Body of pancreas (tissue), 4 donors: Measurements from ENCODE around the gene ZNF581. TPM values are rescaled to one million over a fixed set of nuclear protein-coding genes. Genes with fewer than 3 reads are reported as not detected.

Experiments
- ATAC-seq: fragments of 150-250 bp; one replicate; pipeline ENCODE4 v1.9.1; 2016
- DNase-seq, 4 donors: peaks; one replicate each; pipeline ENCODE4 v3.0.0-alpha.2; 2019
- H3K27ac ChIP-seq, 4 donors: fragments of 200-600 bp; sonication (generic); 1 replicate in 3 of 4; 2 replicates in 1 of 4; pipeline versions ENCODE4 v1.5.1 to v1.6.1; 2016 to 2019; ENCODE audit warnings: mild to moderate bottlenecking in 1 of 4, mixed read lengths in 1 of 4, moderate library complexity in 1 of 4
- H3K27me3 ChIP-seq, 2 donors: fragments of 200-600 bp; sonication (generic); one replicate each; pipeline ENCODE4 v1.6.0; 2016; ENCODE audit warnings: mild to moderate bottlenecking in 1 of 2
- H3K36me3 ChIP-seq, 2 donors: fragments of 200-600 bp; sonication (generic); replicated peaks in 1 of 2; 2 replicates each; pipeline ENCODE4 v1.5.1; 2016; ENCODE audit warnings: low read depth in 2 of 2; ENCODE audit not compliant: insufficient read depth in 1 of 2
- H3K4me1 ChIP-seq: fragments of 200-600 bp; sonication (generic); one replicate; pipeline ENCODE4 v1.6.0; 2016
- H3K4me3 ChIP-seq, 2 donors: fragments of 200-600 bp; sonication (generic); 1 replicate in 1 of 2; 2 replicates in 1 of 2; pipeline ENCODE4 v1.5.1; 2016 to 2019
- H3K9me3 ChIP-seq, 3 donors: fragments of 200-600 bp; sonication (generic); 1 replicate in 2 of 3; 2 replicates in 1 of 3; pipeline ENCODE4 v1.5.1; 2016
- POLR2A ChIP-seq, 3 donors: fragments of 450-650 bp; IDR thresholded peaks; one replicate each; pipeline ENCODE4 v1.6.1; 2016; ENCODE audit warnings: antibody characterized with exemption in 3 of 3, mild to moderate bottlenecking in 2 of 3
- WGBS, 2 donors: methylation state at CpG; one replicate each; pipeline ENCODE4 v1.1.5; 2017; 5-methylcytosine and 5-hydroxymethylcytosine counted together
- intact Hi-C: fragments of 100-400 bp; cut with DNase I; formaldehyde crosslinking; loops from one replicate; pipeline ENCODE4 v1.15.1; 2023
- total RNA-seq, 2 donors: library from RNA; depleted of rRNA; stranded (reverse); fragments of >200 nt; gene quantifications; one replicate each; pipeline ENCODE4 v1.1.0, GENCODE V29; 2016
- TF ChIP-seq, protein P1 (sequence below), 7 experiments: fragments of 450-650 bp in 4 of 7; fragments of 200-600 bp in 3 of 7; sonication (generic) in 3 of 7; IDR thresholded peaks; one replicate each; pipeline ENCODE4 v1.5.1; 2016 to 2019; ENCODE audit warnings: antibody characterized with exemption in 7 of 7

Gene ZNF581
- total RNA-seq, 2 donors from 2014 or later: 16.8 to 20.2 TPM

DNA sequence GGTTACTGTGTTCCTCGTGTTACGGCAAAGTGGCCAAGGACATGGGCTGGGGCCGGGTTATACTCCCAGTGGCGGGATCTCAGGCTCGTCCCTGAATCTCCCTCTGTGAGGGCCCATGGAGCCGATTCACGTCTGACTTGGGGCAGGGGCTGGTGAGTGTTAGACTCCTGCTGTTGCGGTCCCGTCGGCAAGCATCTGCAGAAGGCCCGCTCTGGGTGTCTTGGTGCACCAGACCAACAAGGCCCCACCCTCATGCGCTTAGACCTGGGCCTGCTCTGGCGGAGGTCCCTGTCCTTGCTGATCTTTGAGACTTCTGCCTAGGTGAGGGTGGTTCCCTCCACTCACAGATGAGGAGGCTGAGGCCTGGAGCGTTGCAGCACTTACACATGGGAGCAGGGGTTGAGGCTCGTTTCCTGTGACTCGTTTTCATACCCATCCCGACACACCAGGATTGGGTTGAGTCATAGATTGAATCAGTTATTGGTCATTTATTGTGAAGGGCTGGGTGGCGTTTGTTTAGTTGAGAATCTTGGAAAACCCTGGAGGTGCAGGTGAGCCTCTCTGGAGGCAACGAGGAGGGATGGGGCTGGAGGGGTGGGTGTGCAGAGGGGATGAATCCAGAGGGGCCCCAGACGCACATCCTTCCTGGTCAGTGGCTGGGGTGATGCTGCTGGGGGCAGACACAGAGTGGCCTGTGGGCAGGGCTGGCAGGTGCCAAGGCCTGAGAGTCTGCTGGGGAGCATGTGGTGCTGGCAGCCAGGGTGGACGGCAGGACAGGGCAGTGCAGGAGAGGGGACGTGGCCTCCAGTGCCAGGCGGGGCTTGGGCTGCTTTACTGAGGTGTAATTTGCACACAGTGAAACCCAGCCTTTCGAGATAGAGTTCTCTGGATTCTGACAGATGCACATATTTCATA is 36.2 kb downstream of the ZNF581 start:
- intact Hi-C loops: loop anchor here (10.0 kb wide), 1 partner anchor 1225 kb away; no protein-coding TSS in a partner anchor
- no peak for DNase-seq

DNA sequence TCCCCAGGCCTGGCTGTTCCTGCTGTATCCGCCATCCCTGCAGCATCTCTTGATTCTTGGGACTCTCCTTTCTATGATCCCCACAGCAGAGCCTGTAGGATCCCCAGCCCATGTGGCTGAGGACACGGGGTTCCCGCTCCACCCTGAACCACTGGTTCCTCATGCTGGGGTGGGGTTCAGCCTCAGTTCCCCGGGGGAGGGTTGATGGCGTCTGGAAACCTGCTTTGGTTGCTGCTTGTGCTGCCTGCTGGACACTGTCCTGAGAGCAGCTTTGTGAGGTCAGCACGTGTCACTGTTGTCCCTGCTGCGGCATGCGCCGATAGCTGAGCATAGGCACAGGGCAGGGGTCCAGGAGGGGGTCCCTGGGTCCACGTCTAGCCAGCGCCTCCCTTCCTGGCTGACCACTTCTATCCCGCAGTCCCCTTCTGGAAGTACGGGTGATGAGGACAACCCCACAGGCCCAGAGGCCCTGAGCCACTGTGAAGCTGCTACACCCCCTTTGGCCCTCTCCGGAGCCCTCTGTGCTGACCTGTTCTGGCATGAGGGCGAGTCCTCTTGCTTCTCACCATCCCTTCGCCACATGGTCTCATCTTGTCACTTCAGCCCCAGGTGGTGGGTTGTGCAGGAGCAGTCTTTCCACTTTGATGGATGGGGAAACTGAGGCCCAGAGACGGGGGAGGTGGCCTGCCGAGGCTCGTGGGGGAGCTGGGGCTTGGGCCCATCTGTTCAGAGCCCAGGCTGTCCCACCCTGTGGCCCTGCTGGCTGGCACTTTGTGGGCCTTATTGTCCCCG is 37.1 kb downstream of the ZNF581 start:
- Histone ChIP-seq H3K27ac (peak overlapping the region in 1 of 4 donors; percentile 5), H3K4me3 (no peak overlapping the region), H3K9me3 (no peaks in the 10 kb centered on the region), H3K36me3 (peaks cover 0 to 12% of the 10 kb centered on the region in 2 donors), H3K27me3 (no peaks in the 10 kb centered on the region), H3K4me1 (peaks cover 95% of the 10 kb centered on the region)
- DNase-seq: no peak
- no peak for ATAC-seq
- intact Hi-C loops: no loop called here
- TF ChIP-seq POLR2A (IDR thresholded peaks at IDR 0.05): no peak
- TF ChIP-seq, protein P1, sequence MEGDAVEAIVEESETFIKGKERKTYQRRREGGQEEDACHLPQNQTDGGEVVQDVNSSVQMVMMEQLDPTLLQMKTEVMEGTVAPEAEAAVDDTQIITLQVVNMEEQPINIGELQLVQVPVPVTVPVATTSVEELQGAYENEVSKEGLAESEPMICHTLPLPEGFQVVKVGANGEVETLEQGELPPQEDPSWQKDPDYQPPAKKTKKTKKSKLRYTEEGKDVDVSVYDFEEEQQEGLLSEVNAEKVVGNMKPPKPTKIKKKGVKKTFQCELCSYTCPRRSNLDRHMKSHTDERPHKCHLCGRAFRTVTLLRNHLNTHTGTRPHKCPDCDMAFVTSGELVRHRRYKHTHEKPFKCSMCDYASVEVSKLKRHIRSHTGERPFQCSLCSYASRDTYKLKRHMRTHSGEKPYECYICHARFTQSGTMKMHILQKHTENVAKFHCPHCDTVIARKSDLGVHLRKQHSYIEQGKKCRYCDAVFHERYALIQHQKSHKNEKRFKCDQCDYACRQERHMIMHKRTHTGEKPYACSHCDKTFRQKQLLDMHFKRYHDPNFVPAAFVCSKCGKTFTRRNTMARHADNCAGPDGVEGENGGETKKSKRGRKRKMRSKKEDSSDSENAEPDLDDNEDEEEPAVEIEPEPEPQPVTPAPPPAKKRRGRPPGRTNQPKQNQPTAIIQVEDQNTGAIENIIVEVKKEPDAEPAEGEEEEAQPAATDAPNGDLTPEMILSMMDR (IDR thresholded peaks at IDR 0.05): no peak
- WGBS, 2 donors: 88 to 91% methylated on average over 19 of the region's 20 CpGs

More for the DNA sequence above, 36.2 kb downstream of the ZNF581 start:
- WGBS, 2 donors: 68 to 74% methylated on average over 8 to 24 of the region's 24 CpGs
- no peaks in the 10 kb centered on the region for H3K27me3 ChIP-seq
- H3K4me3 ChIP-seq: no peak overlapping the region
- H3K9me3 ChIP-seq: no peaks in the 10 kb centered on the region
- H3K36me3 ChIP-seq: peaks cover 0 to 9% of the 10 kb centered on the region in 2 donors
- peaks cover 87% of the 10 kb centered on the region for H3K4me1 ChIP-seq
- no peak for ATAC-seq
- no peak overlapping the region for H3K27ac ChIP-seq
- TF ChIP-seq POLR2A (IDR thresholded peaks at IDR 0.05): no peak
- TF ChIP-seq, protein P1 (IDR thresholded peaks at IDR 0.05): no peak

DNA sequence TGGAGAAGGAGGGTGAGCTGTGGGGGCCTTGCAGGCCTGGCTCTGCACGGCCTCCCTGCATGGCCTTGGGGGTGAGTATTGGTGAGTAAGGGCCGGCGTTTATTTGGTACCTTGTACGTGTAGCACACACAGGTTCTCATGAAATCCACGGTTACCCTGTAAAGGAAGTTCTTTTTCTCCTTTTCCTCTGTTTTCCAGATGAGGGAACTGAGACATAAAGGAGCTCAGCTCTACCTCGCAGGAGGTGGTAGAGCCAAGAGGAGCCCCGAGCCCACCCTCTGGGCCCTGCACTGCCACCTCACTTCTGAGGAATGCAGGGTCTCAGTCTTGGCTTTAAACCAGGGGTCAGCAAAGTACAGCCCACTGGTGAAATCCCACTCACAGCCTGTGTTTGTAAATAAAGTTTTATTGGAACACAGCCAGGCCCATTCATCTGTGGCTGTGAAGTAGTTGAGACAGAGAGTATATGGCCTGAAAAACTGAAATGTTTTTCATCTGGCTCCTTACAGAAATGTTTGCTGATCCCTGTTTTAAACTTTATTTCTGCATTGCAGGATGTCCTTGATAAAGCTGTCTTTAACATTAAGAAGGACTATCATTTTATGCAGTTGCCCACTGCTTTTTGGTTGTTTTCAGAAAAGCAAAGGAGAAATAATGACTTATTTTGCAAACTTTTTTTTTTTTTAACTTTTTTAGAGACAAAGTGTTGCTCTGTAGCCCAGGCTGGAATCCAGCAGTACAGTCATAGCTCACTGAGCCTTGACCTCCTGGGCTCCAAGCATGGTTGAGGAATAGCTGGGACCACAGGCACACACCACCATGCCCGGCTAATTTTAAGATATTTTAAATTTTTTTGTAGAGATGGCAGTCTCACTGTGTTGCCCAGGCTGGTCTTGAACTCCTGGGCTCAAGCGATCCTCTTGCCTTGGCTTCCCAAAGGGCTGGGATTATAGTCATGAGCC is 38.0 kb downstream of the ZNF581 start:
- Histone ChIP-seq H3K27me3 (no peaks in the 10 kb centered on the region), H3K27ac (peak overlapping the region in 1 of 4 donors; percentile 5), H3K36me3 (peaks cover 0 to 19% of the 10 kb centered on the region in 2 donors), H3K9me3 (no peaks in the 10 kb centered on the region), H3K4me1 (peaks cover 97% of the 10 kb centered on the region), H3K4me3 (no peak overlapping the region)
- DNase-seq (no peak), ATAC-seq (no peak)
- intact Hi-C loops: no loop called here
- WGBS, 2 donors: 83 to 85% methylated on average over 9 of the region's 9 CpGs
- TF ChIP-seq, protein P1 (IDR thresholded peaks at IDR 0.05): no peak
- TF ChIP-seq POLR2A (IDR thresholded peaks at IDR 0.05): no peak

DNA sequence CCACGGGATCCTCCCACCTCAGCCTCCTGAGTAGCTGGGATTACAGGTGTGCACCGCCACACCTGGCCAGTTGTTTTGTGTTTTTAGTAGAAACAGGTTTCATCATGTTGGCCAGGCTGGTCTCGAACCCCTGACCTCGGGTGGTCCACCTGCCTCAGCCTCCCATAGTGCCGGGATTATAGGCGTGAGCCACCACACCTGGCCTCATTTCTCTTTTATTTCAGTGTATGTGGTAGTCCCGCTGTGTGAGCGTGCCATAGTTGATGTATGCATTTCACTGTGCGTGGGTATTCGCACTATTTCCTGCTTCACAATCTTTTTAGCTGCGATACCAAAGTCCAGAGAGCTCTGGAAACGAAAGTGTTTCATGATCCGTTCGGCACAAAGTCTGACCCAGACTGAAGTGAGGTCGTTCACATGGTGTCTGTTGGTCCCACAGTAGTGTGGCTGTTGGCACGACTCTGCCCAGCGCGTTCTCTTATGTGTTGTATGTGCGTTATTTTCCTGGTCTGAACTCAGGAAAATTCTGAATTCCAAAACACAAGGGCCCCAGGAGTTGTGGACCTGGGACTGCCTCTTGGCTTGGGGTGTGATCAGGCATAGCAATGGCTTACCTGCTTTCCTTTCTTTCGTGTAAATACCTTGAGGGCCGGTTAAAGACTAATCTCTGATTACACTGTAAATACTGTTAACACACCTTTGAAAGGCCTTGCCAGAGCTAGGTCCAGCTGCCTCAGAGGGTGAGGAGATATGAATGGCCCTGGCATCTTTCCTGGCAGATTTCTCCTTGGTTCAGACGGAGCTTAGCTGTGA is 40.2 kb downstream of the ZNF581 start:
- WGBS, 2 donors: 19 to 38% methylated on average over 22 of the region's 22 CpGs
- Histone ChIP-seq H3K36me3 (peaks cover 0 to 20% of the 10 kb centered on the region in 2 donors), H3K4me1 (peaks cover 85% of the 10 kb centered on the region), H3K4me3 (no peak overlapping the region), H3K27me3 (no peaks in the 10 kb centered on the region), H3K27ac (peak overlapping the region; percentile 72 to 87 (median 78)), H3K9me3 (no peaks in the 10 kb centered on the region)
- ATAC-seq (peak; percentile 93), DNase-seq (peak; percentile 77 to 92 (median 88))
- intact Hi-C loops: no loop called here
- peak in 2 of 3 donors; percentile 42 to 48 for TF ChIP-seq POLR2A (IDR thresholded peaks at IDR 0.05)
- TF ChIP-seq, protein P1 (IDR thresholded peaks at IDR 0.05): no peak
